Skin of body (tissue), 2 donors: ENCODE data around the gene FOXO3. TPM values are rescaled to one million over a fixed set of nuclear protein-coding genes. Genes with fewer than 3 reads are reported as not detected.

Source experiments
- small RNA-seq: library from RNA; depleted of rRNA; stranded (forward); fragments of <200 nt; gene quantifications from one replicate; pipeline ENCODE3, GENCODE V24; 2014; ENCODE audit warnings: low replicate concordance
- total RNA-seq: library from RNA; depleted of rRNA; stranded (reverse); fragments of >200 nt; gene quantifications from one replicate; pipeline ENCODE4 v1.2.3, GENCODE V29; 2014

FOXO3 gene
- total RNA-seq, 1 donor from 2014 or later: 48.8 TPM

Small RNA genes lying within 50 kb of the gene (small RNA-seq; reads per million reads assigned to genes)
- gene AL391646.1 (not detected), gene SUMO2P8 (not detected)
